ES-I3 (cell line): ENCODE data around the gene MRPL24.

ENCODE experiments used
- H3K36me3 ChIP-seq: 2 replicates; pipeline ENCODE4 v1.6.1; 2013; ENCODE audit warnings: mild to moderate bottlenecking, low read length, control low read depth, moderate library complexity; ENCODE audit not compliant: insufficient read depth
- H3K4me1 ChIP-seq: 2 replicates; pipeline ENCODE4 v1.6.1; 2013; ENCODE audit warnings: mild to moderate bottlenecking, control low read depth, low read length; ENCODE audit not compliant: insufficient read depth
- H3K9ac ChIP-seq: 2 replicates; pipeline ENCODE4 v1.6.1; 2013; ENCODE audit warnings: low read depth, mild to moderate bottlenecking, low read length, moderate library complexity
- H3K9me3 ChIP-seq: 2 replicates; pipeline ENCODE4 v1.6.1; 2013; ENCODE audit warnings: mild to moderate bottlenecking, low read length, moderate library complexity; ENCODE audit not compliant: control insufficient read depth, insufficient read depth

Gene MRPL24

GRCh38 chr1:156691665-156692440 is 49.0 kb downstream of the MRPL24 start:
- H3K36me3 ChIP-seq, result no peaks in the 10 kb centered on the region
- H3K9me3 ChIP-seq, result no peaks in the 10 kb centered on the region
- H3K9ac ChIP-seq, result peak overlapping the region; percentile 17
- H3K4me1 ChIP-seq, result peaks cover 32% of the 10 kb centered on the region

- Histone ChIP-seq H3K4me1 (peaks cover 32% of the 10 kb centered on the region), H3K9ac (no peak overlapping the region; the same call in 1 of the 2 replicates)
These were observed 49.7 kb downstream of the MRPL24 start for GRCh38 chr1:156691191-156691590.

DNA sequence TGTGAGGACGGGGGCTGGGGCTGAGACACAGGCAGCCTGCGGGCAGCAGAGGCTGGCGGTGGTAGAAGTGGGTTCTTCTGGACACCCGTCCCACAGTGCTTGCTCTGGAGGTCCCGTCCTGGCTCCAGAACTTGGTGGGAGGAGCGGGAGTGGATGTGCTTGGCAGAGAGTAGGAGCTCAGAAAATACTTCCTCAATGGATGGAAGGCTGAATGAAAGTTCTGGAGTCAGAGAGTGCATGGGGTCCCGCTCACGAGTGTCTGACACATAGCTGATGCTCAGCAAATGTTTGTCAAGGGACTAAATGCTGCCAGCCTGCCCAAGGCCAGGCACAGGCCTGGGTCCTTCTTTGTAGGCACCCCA is 50.2 kb downstream of the MRPL24 start:
- Histone ChIP-seq H3K9ac (no peak overlapping the region; the same call in 1 of the 2 replicates), H3K9me3 (no peaks in the 10 kb centered on the region), H3K36me3 (no peaks in the 10 kb centered on the region), H3K4me1 (peaks cover 32% of the 10 kb centered on the region)

More at GRCh38 chr1:156691191-156691590, 49.7 kb downstream of the MRPL24 start:
- no peaks in the 10 kb centered on the region for H3K36me3 ChIP-seq
- H3K9me3 ChIP-seq, result no peaks in the 10 kb centered on the region

- Histone ChIP-seq H3K36me3 (no peaks in the 10 kb centered on the region), H3K9me3 (no peaks in the 10 kb centered on the region), H3K9ac (peak overlapping the region; percentile 24; the same call in 1 of the 2 replicates), H3K4me1 (peaks cover 32% of the 10 kb centered on the region)
These were observed 50.8 kb downstream of the MRPL24 start for GRCh38 chr1:156689953-156690674.

GRCh38 chr1:156689035-156689952 is 51.6 kb downstream of the MRPL24 start:
- peak overlapping the region; percentile 36; the same call in 1 of the 2 replicates for H3K9ac ChIP-seq
- H3K4me1 ChIP-seq, result peaks cover 30% of the 10 kb centered on the region
- H3K9me3 ChIP-seq, result no peaks in the 10 kb centered on the region
- H3K36me3 ChIP-seq, result no peaks in the 10 kb centered on the region
